D721Med (cell line): ENCODE measurements around the gene KRT12.

Experiments
- DNase-seq: peaks from one replicate; pipeline ENCODE4 v3.0.0; 2011; ENCODE audit warnings: low spot score; ENCODE audit not compliant: insufficient read length
- FAIRE-seq: peaks from 2 replicates; lab custom pipeline; 2011; peaks lifted over from hg19 to GRCh38; lab: Jason Lieb, UNC
- CTCF ChIP-seq: IDR thresholded peaks from 2 replicates; pipeline ENCODE4 v1.5.1; 2012; ENCODE audit warnings: mild to moderate bottlenecking, control low read depth; ENCODE audit not compliant: insufficient read depth; ENCODE audit errors: missing control alignments

The KRT12 gene

GRCh38 chr17:40813804-40814203 lies 53.2 kb downstream of the KRT12 start:
- TF ChIP-seq CTCF: no peak
- FAIRE-seq (no peak), DNase-seq (no peak)

GRCh38 chr17:40812639-40813038 lies 54.4 kb downstream of the KRT12 start:
- TF ChIP-seq CTCF: no peak
- FAIRE-seq: no peak
- no peak for DNase-seq
